Stimulated activated CD8-positive, alpha-beta memory T cell treated with anti-CD3 and anti-CD28 coated beads, Interleukin-4, amount 100 ng/mL, for 1 hour (primary cell): ENCODE data around the gene ARMH3.
"Not testable (repeated sequence)": the region's sequence is repeated elsewhere in the genome, so short reads cannot be mapped to it uniquely, and the experiment has no call there.

Source experiments
- DNase-seq, 2 donors: peaks; one replicate each; pipeline ENCODE4 v3.0.0-alpha.2; 2020; ENCODE audit warnings: low read depth in 2 of 2, low spot score in 1 of 2

ARMH3 gene

DNA sequence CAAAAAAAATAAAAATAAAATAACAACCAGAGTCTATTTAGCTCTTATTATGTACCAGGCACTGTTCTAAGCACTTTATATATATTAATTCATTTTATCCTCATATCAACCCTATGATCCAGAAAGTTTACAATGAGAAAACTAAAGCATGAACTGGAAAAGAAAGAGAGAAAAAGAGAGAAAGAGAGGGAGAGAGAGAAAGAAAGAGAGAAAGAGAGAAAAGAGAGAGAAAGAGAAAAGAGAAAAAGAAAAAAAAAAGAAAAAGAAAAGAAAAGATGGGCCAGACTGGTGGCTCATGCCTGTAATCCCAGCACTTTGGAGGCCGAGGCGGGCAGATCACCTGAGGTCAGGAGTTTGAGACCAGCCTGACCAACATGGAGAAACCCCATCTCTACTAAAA, 9.9 kb downstream of the ARMH3 start:
- no peak for DNase-seq

DNA sequence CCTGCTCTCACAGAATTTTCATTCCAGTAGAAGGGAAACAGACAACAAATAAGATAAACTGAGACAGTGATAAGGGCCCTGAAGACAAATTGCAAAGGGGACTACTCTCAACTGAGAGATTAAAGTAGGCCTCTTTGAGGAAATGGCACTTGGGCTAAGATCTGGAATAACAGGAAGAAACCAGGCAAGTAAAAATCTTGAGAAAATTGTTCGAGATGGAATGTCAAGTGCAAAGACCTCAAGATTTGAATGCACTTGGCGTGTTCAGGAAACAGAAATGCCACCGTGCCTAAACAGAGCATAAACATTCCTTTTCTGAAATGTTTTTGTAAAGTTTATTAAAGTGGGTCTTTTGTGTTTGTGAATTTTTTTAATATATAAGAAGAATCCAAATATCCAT, 10.7 kb downstream of the ARMH3 start:
- DNase-seq = no peak

DNA sequence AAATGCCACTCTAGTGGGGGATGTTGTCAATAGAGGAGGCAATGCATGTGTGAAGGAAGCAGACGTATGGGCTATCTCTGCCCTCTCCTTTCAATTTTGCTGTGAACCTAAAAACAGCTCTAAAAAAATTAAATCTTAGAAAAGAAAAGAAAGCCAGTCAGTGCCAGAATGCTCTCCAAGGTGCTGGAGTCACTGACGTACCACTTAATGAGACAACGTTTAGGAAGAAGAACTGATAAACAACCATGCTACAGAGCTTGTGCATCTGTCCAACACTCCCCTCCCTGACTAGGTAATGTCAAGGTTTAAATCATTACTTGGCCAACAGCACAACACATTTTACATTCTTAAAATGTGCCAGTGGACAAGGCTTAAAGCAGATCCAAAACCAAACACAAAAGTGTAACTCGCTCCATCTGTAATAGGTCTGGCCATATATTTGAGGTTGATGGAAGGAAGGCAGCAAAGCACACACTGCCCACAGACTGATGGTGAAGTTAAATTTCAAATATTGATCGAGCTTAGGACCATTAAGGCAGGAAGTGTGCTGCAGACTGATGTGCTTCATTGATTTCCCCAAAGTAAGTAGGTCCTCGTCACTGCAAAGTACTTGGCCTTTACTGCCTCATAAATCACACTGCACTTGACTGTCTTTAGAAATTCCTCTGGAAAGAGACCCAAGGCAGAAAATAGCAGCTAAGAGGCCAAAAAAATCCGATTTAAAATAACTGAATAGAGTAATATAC, 15.5 kb downstream of the ARMH3 start:
- DNase-seq = no peak

DNA sequence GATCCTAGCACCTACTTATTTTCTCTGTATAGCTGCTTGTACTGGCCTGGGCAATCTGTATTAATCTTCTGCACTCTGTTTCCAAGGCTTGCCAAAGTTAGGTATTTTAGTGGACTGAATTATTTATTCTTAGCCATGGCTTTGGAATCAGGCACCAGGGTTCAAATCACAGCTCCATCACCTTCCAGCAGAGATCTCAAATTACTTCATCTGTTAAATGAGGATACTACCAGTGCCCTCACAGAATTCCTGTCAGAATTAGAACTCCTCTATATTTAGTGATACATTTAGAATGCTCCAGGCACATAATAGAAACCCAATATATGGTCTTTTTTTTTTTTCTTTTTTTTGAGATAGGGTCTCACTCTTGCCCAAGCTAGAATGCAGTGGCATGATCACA, 17.6 kb downstream of the ARMH3 start:
- DNase-seq = no peak

DNA sequence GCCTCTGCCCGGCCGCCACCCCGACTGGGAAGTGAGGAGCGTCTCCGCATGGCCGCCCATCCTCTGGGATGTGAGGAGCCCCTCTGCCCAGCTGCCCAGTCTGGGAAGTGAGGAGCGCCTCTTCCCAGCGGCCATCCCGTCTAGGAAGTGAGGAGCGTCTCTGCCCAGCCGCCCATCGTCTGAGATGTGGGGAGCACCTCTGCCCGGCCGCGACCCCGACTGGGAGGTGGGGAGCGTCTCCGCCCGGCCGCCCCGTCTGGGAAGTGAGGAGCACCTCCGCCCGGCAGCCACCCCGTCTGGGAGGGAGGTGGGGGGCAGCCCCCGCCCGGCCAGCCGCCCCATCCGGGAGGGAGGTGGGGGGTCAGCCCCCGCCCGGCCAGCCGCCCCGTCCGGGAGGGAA, 20.2 kb downstream of the ARMH3 start:
- DNase-seq = not testable (repeated sequence)

DNA sequence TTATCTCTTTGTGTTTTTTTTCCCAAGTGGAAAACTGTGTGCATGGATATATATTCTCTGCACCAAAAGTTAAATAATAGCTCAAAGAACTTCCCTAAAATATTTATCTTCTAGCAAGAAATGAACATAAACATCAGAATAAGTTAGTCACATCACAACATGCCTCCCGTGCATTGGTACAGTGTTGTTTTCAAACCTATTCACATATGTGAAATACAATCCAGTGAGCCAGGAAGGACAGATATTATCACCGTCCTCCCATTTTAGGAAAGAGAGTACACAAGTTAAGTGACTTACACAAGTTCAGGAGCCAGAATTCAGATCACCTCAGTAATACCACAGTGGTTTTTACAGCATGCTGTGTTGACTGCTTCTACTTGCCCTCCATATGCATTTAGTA, 22.2 kb downstream of the ARMH3 start:
- no peak for DNase-seq

DNA sequence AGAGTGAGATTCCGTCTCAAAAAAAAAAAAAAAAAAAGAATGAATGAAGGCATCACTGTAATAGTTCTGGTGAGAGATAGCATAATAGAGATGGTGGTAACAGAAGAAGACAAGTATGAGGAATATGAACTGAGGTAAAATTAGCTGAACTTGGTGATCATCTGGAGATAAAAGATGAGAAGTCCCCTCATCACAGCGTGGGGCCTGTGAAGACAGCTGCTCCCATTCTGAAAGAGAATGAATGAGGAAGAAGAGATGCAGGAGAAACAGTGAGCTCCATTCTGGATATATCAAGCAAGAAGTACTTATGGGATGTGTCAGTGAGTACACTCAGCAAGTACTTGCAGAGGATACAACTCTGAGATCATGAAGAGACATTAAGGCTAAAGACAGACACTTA, 28.7 kb downstream of the ARMH3 start:
- no peak for DNase-seq

DNA sequence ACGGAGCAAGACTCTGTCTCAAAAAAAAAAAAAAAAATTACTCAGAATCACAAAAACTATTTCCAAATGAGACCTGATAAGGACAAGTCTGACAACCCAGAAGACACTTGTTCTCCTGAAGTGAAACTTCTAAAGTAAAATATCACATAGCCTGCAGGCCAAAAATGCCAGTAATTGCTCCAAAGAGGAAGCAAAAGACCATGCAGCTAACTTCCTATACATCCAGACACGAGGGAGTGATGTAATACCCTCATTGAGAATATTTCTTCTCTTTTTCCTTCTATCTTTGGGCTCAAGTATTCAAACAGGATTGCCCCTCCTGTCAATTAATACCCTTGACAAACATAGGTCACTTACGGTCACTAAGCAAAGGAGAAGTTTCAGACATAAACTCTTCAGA, 31.2 kb downstream of the ARMH3 start:
- no peak for DNase-seq

DNA sequence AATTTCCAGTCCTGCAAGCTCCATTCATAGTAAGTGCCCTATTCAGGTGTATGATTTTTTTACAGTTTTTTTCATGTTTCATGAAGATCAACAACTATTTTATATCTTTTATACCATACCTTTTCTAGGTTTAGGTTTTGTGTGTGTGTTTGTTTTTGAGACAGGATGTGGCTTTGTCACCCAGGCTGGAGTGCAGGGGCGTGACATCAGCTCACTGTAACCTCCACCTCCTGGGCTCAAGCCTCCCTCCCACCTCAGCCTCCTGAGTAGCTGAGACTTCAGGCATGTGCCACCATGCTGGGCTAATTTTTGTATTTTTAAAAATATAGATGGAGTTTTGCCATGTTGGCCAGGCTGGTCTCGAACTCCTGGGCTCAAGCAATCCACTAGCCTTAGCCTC, 35.0 kb downstream of the ARMH3 start:
- DNase-seq = no peak

DNA sequence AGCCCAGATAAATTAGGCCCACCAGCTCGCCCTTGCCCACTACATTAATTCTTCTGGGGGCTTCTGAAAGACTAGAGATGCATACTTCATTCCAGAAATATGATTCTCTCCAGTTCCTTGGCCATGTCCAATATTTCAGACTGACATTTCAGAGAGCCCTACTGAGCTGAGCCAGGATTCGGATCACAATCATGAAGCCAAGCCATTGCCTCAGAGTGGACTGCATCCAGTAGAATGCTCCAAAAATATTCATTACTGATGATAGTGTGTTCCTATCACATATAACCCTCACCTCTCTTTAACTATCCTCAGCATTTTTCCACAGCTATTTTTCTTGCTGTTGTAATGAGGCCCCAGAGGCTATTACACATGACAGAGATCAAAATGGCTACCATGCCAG, 38.7 kb downstream of the ARMH3 start:
- DNase-seq = no peak

DNA sequence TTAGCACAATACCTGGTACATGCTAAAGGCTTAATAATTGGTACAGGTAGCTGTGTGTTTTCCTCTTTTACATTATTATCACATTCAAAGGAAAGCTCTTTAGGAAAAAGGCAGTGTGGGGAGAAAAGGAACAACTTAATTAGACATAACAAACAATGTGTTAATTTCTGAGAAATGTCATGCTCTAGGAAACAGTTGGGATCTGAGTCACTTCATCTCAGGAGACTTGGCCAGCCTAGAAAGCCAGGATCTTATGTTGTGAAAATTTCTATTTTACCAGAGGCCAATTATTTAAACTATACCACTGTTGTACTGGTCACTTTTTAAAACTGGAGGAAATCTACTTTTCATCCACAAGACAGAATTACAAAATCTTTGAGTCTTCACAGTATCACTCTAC, 39.6 kb downstream of the ARMH3 start:
- DNase-seq = no peak

DNA sequence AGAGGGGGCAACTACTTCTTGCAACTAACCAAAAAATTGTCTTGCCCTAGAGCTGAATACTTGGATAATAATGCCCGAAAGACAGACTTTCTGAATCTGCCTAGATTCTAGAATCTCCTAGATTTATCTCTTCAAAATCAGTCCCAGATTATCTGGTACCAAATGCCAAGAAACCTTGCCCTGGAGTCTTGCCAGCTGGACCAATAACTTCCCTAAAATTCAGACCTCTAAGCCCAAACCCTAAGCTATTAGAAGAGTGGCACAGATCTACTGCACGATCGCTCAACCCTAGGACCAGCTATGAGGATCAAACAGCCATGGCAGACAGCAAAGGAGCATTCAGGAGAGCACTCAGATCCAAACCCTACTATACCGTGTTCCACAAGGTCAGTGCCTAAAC, 45.0 kb downstream of the ARMH3 start:
- no peak for DNase-seq

DNA sequence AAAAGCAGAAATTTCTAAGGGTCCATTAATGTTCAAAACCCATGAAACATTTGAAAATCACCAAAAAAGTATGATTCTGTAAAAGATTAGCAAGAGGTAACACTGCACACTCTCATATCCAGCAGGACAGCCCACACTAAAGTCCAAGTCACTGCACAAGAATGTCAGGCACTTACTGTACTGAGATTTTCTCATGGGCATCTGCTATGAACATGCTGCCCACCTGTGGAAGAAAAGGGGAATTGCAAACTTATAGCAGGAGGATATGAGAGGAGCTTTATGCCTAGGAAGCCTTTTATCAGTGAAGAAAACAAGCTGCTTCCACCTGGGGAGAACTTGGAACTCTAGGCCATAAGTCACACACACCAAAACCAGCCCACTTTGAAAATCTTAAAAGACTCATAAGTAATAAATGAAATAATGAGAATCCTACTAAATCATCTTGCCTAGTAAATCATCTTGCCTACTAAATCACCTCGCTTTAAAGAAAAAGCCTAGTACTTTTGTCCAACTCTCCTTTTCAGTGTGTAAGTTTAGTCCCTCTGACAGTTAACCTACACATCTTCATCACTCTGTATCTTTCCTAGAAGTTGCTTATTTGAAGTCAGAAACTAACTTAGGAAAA, 46.1 kb downstream of the ARMH3 start:
- peak in 1 of 2 donors; percentile 11 for DNase-seq

DNA sequence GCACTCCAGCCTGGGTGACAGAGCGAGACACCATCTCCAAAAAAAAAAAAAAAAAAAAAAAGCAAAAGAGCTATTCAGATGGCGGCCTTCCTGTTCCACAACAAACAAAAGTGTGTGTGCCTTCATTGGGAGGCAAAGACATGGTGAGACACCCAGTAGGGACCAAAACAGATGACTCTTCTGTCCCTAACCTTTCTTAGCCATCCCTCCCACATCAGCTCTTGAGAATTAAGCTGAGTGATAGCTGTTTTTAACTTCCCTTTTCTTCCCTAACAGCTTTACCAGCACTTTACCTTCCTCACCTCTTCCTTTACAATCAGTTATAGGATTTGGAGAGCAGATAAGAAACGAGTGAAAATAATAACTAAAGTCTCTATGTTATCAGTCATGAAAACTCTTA, 48.2 kb downstream of the ARMH3 start:
- no peak for DNase-seq

DNA sequence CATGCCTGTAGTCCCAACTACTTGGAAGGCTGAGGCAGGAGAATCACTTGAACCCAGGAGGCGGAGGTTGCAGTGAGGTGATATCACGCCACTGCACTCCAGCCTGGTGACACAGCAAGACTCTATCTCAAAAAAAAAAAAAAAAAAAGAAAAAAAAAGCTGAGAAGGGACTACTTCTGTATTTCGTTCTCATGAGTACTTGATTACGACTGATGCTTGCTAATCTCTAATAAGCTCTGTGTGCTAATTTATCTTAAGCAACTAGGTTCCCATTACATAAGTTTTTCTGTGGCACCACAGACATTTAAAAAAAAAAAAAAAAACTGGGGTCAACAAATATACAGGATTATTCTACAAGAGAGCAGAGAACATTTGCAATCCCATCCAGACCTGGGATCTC, 48.9 kb downstream of the ARMH3 start:
- DNase-seq = not testable (repeated sequence)

DNA sequence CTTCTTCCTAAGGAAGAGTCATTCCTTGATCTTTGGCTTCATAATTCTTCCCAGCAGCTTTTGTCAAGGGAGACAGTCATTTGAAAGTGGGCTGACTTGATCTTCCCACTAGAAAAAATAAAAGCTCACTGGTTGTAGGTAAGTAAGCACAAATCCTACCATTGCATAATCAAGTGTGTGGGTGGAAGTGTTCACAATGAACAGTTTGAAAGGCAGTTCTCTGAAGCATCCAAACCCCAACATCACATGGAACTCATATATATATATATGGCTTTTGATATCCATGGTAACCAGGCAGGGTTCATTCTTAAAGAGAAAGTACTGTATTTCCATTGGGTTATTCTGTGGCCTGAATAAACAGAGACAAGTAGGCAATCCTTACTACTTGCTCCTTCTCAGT, 51.6 kb downstream of the ARMH3 start:
- DNase-seq = no peak

DNA sequence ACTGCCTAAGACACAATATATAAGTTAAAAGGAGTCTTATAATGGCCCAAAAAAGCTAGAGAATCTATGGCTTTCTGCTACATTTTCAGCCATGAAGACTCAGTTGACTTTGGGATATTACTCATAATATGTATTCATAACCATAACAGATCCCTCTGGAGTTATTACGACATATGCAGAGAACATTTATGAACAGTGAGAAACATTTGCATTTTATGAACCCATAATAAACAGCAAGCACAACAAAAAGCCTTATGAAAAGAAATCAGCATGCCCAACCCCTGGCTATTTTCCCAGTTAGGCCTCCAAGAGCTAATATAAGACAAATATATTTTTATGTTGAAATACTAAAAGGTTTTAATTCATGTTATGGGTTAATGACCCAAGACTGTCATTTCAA, 52.4 kb downstream of the ARMH3 start:
- DNase-seq = no peak

DNA sequence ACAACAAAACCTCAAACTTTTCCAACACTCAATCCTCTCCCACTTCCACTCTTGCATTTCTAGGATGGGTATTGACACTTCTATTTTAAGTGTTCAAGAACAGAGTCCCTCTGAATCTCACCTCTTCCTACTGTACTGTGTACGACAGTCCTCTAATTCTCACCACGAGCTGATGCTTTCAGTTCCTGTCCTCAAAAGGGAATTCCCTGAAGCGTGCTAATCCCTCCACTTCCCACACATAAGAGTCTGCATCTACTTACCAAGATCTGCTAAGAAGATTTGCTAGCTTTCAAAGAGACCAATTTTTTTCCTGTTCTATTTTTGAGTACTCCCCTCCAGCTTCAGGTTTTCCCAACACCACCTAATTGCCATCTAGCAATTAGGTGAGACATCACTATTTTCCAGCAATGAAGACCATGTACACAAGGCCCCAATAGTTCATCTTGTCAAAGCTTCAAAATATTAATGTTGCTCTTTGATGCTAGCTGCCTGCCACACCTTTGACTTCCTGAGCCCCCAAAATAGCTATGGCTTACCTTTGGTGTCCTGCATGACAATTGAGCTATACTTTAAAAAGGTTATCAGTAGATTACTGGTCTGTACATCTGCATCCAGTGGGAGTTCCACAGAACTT, 54.4 kb downstream of the ARMH3 start:
- no peak for DNase-seq

DNA sequence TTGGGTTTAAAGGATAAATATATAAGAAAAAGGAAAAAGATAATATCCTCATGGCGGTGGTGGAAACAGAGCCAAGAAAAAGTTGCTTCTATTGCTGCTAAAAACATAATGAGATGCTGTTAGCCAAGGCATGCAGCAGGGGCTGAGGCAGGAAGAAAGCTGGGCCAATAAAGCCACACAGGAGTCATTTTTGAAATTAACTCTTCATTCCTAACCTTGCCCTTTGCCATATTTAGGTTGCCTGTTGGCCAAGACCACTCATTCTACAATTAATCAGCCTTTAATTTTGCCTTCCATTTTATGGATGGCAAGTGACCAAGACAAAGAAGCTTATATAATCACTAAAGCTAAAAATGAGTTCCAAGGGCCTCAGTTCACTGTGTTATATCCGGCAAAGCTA, 58.2 kb downstream of the ARMH3 start:
- no peak for DNase-seq

DNA sequence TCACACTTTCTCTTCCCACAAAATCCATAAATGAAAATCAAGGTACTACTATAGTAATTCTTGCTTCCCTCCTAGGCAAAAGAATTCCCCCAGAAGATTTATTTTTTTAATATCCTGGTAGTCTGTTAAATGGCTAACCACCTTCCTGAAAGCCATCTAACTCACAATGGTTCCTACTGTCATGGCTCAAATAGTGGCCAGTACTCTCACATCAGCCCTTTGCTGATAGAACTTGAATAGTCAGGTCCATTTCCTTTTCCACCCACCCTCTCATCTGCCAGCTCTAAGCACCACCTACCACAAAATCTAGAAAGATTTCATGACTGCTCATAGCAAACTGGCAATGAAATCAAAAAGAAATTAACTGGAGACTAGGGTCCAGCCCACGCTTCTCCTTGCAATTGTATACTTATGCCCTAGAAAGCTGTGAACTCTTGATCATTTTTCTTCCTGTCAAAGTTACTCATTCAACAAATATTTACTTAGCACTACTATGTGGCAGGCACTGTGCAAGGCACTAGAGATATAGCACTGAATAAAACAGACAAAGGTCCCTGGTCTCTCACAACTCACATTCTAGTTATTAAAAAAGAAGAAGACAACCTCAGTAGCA, 60.4 kb downstream of the ARMH3 start:
- DNase-seq = no peak

DNA sequence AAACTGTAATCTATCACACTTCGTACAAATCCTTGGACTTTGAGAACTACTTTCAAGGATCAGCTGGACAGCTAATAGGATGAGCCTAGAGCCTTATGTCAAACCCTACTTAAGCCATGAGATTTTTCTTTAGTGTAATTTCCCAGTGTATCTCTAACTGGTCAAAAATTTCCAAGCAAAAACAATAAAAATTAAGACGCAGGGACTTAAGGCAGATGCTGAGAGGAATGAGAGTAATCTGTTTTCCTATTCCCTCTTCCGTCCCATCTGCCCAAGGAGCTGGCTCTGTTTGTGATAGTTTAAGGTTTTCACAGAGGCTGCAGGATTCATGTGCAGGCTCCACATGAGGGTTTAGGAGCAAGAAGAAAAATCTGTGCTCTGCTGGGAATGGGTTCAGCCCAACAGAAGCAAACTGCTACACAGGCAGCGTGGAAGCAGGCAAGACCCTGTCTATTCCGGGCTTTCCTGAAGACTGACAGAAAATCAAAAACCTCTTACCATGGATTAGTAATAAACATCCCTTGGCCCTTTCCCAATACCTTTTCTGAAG, 62.2 kb downstream of the ARMH3 start:
- DNase-seq = no peak

DNA sequence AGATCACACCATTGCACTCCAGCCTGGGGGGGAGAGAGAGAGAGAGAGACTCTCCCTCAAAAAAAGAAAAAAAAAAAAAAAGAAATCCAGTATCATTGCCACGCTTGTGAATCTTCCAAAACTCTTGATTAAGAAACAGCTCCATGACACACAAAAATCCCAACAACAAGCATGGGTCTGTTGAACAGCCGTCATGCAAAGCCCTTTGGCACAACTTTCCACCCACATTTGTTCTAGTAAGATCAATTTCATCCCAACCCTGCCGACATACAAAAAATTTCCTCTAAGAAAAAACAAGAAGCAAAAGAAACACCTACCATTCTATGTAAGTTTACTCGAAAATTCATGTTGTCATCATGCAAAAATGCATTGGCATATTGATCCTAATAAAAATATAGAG, 62.8 kb downstream of the ARMH3 start:
- DNase-seq = no peak
